HG02870 (cell line): Measurements from ENCODE around the gene PTPN6.

Source experiments
- ATAC-seq: cut with Tn5 transposase; IDR thresholded peaks from one replicate; pipeline ENCODE4 v1.9.1; 2021; ENCODE audit warnings: mild to moderate bottlenecking, moderate library complexity; ENCODE audit not compliant: unreplicated experiment

PTPN6 gene

GRCh38 chr12:7001921-7002591, 50.9 kb downstream of the PTPN6 start:
- ATAC-seq = no peak

- no peak for ATAC-seq
These were observed 53.2 kb downstream of the PTPN6 start for GRCh38 chr12:7004287-7004803.

GRCh38 chr12:7004840-7005239, 53.7 kb downstream of the PTPN6 start:
- no peak for ATAC-seq

- ATAC-seq = no peak
These were observed 54.2 kb downstream of the PTPN6 start for GRCh38 chr12:7005311-7005710.

GRCh38 chr12:7006639-7007038, 55.5 kb downstream of the PTPN6 start:
- no peak for ATAC-seq

GRCh38 chr12:7008864-7009263, 57.7 kb downstream of the PTPN6 start:
- ATAC-seq = no peak

GRCh38 chr12:7009512-7009911, 58.4 kb downstream of the PTPN6 start:
- ATAC-seq = no peak
